Mucosa of descending colon (tissue), 3 donors: ENCODE data around the gene FDXR. TPM values are rescaled to one million over a fixed set of nuclear protein-coding genes. Genes with fewer than 3 reads are reported as not detected.

ENCODE experiments used
- ATAC-seq: fragments of 200-7000 bp; cut with Tn5 transposase; one replicate; pipeline ENCODE4 v1.9.1; 2020; ENCODE audit warnings: mild to moderate bottlenecking, moderate library complexity
- DNase-seq, 3 donors: peaks; one replicate each; pipeline ENCODE4 v3.0.0-alpha.2; 2020
- H3K36me3 ChIP-seq: fragments of 200-600 bp; one replicate; pipeline ENCODE4 v1.8.0; 2021; ENCODE audit warnings: low read depth, mild to moderate bottlenecking
- H3K4me1 ChIP-seq: fragments of 200-600 bp; one replicate; pipeline ENCODE4 v1.8.0; 2021; ENCODE audit warnings: low read depth, mild to moderate bottlenecking
- H3K4me3 ChIP-seq: fragments of 200-600 bp; one replicate; pipeline ENCODE4 v1.8.0; 2021; ENCODE audit warnings: mild to moderate bottlenecking
- H3K9me3 ChIP-seq: fragments of 200-600 bp; one replicate; pipeline ENCODE4 v1.8.0; 2021; ENCODE audit warnings: mild to moderate bottlenecking
- intact Hi-C, 2 donors: fragments of 100-400 bp; cut with DNase I in 1 of 2; cut with micrococcal nuclease in 1 of 2; formaldehyde crosslinking; loops; one replicate each; pipeline versions ENCODE4 v1.11.0 to v1.11.1; 2022; cut with DNase I, micrococcal nuclease
- total RNA-seq, 3 donors: library from RNA; stranded (reverse); fragmentation: NEBNext Ultra II Directional in 2 of 3; extraction: Animal tissue kit (Norgen Biotek cat#: 25700) in 2 of 3; gene quantifications; one replicate each; pipeline versions ENCODE4 v1.2.1 to v1.2.4, GENCODE V29; 2021 to 2023
- TF ChIP-seq, protein P1 (sequence below): fragments of 200-600 bp; IDR thresholded peaks from one replicate; pipeline ENCODE4 v1.8.0; 2022; ENCODE audit warnings: antibody characterized with exemption, mild to moderate bottlenecking
- donor health status: DM: no; HTN: no; CAD: no; lungs with moderate emphysema.
- donor health status: DM: no; HTN: no; CAD: no.
- donor health status: DM: no; HTN: yes; CAD: no.

FDXR gene
- total RNA-seq, 3 donors from 2014 or later = 10.6 to 14.8 (median 12.0) TPM

DNA sequence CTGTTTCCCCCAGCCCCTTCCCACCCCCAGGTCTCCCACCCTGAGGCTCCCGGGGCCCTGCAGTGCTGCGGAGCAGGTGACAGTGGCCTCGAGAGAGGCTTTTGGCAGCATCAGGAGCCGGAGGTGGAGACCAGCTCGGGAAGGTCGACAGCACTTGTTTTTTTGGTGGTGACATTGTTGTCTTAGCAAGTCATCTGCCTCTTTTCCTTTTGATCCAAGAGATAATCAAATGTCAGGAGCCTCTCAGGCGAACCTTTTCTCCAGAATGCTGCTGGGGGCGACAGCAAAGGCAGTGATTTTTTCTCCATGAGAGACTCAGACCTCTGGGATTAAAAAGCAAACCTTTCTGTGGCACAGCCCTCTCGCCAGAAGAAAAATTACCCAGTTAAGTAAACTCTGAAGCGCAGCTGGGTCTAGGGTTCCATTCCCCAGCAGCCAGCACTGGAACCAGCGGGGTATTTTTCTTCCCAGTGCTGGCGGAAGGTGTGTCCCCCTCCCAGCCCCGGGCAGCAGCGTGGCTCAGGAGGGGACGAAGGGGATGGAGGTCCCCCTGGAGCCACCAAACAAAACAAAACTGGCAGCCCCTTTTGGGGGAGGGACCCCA, 50.4 kb downstream of the FDXR start:
- TF ChIP-seq, protein P1, sequence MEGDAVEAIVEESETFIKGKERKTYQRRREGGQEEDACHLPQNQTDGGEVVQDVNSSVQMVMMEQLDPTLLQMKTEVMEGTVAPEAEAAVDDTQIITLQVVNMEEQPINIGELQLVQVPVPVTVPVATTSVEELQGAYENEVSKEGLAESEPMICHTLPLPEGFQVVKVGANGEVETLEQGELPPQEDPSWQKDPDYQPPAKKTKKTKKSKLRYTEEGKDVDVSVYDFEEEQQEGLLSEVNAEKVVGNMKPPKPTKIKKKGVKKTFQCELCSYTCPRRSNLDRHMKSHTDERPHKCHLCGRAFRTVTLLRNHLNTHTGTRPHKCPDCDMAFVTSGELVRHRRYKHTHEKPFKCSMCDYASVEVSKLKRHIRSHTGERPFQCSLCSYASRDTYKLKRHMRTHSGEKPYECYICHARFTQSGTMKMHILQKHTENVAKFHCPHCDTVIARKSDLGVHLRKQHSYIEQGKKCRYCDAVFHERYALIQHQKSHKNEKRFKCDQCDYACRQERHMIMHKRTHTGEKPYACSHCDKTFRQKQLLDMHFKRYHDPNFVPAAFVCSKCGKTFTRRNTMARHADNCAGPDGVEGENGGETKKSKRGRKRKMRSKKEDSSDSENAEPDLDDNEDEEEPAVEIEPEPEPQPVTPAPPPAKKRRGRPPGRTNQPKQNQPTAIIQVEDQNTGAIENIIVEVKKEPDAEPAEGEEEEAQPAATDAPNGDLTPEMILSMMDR = no peak
- DNase-seq (no peak), ATAC-seq (no peak)
- Histone ChIP-seq H3K36me3 (no peaks in the 10 kb centered on the region), H3K4me3 (no peak overlapping the region), H3K4me1 (no peaks in the 10 kb centered on the region), H3K9me3 (no peaks in the 10 kb centered on the region)
- intact Hi-C loops = no loop called here

DNA sequence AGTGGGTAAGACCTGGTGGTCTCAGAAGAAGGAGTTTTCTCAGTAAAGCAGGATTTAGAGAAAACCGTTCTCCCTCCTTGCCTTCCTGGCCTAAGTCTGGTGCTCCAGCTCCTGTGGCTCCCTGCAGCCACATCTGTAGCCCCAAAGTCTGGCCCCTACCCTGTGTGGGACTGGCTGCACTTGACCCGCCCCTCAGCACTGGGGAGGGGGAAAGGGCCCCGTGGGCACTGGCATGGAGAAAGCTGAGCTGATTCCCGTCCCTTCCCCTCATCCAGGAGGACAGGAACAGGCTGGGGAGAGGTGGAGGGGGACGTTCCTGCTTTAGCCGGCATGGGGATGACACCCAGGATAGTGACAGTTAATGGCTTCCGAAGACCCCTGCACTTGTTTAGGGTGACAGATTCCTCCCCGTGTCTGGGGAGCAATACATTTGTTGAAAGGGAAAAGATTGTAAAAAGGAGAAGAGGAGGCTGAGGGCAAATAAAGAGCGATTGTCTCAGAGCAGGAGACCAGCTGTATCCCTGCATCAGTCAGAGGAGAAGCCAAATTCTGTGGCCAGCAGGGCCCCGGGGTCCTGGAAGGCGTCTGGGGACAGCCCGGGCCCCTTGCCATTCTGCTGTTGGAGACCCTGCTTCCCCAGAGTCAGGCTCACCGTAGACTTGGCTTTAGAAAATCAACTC, 51.0 kb downstream of the FDXR start:
- TF ChIP-seq, protein P1 = no peak
- intact Hi-C loops = no loop called here
- DNase-seq (no peak), ATAC-seq (no peak)
- H3K4me3 ChIP-seq = no peak overlapping the region
- H3K36me3 ChIP-seq = no peaks in the 10 kb centered on the region
- H3K9me3 ChIP-seq = no peaks in the 10 kb centered on the region
- H3K4me1 ChIP-seq = no peaks in the 10 kb centered on the region

DNA sequence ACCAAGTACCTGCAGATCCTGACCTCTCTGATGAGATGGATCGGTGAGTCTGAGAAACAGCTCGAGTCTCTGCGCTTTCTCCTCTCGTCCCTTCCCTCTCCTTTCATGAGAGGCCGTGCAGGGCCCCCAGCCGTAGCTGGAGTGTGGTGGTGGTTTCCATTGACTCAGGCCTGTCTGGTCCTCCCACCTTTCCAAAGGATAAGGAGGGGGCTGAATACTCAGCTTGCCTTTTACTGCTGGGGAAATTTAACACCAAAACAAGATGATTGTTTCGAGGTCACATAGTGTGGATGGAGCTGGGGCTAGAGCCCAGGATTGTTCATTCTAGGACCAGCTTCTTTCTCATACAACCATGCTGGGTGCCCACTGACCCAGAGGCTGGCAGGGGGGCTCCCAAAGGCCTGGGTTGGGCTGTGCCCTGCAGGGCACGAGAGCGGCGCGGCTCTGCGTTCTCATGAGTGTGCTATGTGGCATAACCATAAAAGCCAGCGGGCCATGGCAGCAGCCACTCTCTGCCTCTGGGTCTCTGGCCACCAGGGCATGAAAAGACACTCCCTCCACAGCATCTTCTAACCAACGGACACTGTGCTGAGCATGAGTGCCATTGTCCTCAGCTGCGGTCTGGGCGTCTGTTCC, 52.9 kb downstream of the FDXR start:
- TF ChIP-seq, protein P1 = no peak
- Histone ChIP-seq H3K9me3 (no peaks in the 10 kb centered on the region), H3K4me3 (no peak overlapping the region), H3K4me1 (no peaks in the 10 kb centered on the region), H3K36me3 (no peaks in the 10 kb centered on the region)
- DNase-seq (no peak), ATAC-seq (no peak)
- intact Hi-C loops = no loop called here

DNA sequence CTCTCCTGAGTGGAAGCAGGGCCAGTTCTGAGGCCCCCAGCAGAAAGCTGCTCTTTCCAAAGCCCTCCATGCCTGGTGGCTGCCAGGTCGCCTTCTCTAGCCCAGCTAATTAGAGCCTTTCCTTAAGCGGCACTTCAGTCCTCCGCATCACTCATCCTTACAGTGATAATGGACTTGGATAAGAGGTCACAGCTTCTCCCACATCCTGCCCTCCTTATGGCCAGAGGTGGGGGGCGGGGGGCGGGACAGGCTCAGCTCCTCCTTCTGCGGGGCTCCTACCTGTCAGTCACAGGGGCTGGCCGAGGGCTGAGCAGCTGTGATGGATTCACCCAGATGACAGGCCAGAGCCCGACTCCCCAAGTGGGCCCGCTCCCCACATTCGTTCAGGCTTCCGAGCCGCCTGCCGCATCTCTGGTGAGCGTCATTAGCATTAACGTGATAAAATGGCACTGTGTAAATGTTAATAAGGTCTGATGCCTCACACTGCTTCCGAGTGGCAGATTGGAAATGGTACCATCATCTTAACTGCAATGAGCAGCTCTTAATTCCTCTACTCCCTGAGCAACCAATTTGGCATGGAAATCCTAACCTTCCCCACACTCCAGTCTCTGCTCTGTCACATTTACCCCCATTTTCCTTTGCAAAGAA, 54.4 kb downstream of the FDXR start:
- no peak for ATAC-seq
- H3K4me3 ChIP-seq = no peak overlapping the region
- DNase-seq = no peak
- no peaks in the 10 kb centered on the region for H3K4me1 ChIP-seq
- H3K9me3 ChIP-seq = no peaks in the 10 kb centered on the region
- H3K36me3 ChIP-seq = no peaks in the 10 kb centered on the region
- TF ChIP-seq, protein P1 = no peak
- intact Hi-C loops = no loop called here

DNA sequence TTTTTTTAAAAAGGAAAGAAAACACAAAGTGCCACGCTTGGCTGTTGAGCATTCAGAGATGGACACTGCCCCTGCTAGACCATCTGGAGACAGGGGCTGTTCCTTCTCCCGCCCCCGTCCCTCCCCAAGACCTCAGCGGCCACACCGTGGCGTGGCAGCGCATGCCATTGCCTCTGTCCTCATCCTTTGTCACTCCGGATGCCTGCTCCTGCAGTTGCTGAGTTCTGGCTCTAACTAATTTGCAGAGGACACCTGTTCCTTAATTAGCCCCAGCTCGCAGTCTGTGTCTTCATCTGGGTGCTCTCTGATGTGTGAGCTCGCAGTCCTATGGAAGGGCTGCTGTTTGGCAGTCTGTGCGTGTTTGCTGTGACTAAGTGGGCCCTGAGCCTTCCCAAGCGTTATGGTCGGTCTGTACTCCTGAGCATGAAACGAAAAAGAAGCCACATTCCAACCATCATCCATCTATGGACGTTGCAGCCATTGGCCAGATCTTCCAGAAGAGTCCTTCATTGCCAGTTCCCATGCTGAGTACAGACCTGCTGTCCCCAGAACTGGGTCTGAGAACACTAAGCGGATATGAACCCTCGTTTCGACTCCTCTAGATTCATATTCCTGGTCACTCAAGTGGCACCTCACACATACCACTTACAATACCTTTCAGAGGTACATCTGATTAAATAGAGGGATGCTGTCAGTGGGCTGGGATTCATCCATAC, 55.7 kb downstream of the FDXR start:
- intact Hi-C loops = no loop called here
- H3K36me3 ChIP-seq = no peaks in the 10 kb centered on the region
- no peak for DNase-seq
- TF ChIP-seq, protein P1 = no peak
- H3K4me1 ChIP-seq = no peaks in the 10 kb centered on the region
- H3K9me3 ChIP-seq = no peaks in the 10 kb centered on the region
- ATAC-seq = no peak
- H3K4me3 ChIP-seq = no peak overlapping the region
